NCI-H2171 (cell line): ENCODE data around the gene MRPS23.
A peak's percentile ranks its signal among the peaks of the same experiment; 100 is the strongest.

ENCODE experiments used
- DNase-seq: peaks from one replicate; lab custom pipeline; 2025; lab: John Stamatoyannopoulos, UW

MRPS23 gene

DNA sequence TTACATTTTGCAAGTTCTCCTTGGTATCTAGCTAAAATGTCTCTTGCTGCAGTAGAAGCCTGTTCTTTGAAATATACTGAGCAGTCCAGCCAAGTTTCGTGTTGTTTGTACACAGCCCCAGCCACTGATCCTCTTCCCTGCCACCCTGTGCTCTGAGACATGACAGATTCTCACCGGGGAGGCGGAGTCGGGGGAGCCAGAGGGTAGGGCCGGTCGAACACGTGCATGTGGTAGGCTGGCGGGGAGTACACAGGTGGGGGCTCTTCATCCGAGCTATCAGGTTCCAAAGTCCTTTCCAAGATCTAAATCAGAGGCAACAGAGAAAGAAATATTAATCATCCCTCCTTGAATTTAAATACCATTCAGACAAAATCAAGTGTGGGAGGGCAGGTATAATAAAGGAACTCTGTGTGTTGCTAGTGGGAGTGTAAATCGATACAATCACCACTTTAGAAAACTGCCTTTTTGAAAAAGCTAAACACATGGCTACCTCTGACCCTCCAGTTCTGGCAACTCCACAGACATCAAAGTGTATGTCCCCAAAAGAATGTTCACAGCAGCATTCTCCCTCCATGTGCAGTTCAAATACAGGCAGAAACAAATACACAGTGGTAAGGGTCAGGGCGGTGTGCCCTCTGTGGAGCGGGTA, 29.7 kb upstream of the MRPS23 start:
- peak; percentile 85 for DNase-seq

DNA sequence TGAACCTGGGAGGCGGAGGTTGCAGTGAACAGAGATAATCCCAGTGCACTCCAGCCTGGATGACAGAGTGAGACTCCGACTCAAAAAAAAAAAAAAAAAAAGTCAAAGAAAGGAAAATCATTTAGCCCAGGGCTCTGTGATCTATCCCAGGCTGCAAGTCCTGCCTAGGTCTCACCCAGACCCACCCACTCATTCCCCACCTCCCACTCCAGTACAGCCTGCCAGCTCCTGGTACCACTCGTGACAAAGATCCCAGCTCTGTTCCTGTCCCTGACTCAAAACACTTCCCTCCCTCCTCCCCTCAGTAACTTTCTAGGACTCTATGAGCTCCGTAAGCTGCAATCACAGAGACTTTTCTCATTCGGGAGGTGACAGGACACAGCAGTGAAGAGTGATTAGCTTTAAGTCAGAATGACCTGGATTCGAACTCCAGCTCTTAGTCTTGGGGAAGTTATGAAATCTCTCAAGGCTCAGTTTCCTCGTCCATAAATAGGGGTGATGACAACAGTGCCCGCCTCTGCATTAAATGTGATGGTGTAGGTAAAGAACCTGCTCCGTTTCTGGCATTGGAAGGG, 28.0 kb upstream of the MRPS23 start:
- no peak for DNase-seq

DNA sequence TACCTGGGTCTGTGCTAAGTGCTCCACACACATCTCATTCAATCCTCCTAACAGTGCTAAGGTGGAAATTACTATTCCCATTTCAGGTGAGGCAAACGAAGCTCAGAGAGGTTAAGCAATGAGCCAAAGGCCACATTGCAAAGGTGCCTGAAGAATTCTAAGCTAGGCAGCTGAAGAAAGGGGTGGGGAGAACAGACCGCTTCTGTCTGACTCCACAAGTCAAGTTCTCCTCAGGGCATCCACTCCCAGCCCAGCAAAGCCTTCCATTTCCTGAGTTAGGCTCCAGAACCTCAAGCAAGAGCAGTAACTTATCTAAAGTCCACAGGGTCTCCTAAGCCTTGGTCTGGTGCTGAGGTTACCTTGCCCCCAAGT, 27.0 kb upstream of the MRPS23 start:
- DNase-seq: no peak

DNA sequence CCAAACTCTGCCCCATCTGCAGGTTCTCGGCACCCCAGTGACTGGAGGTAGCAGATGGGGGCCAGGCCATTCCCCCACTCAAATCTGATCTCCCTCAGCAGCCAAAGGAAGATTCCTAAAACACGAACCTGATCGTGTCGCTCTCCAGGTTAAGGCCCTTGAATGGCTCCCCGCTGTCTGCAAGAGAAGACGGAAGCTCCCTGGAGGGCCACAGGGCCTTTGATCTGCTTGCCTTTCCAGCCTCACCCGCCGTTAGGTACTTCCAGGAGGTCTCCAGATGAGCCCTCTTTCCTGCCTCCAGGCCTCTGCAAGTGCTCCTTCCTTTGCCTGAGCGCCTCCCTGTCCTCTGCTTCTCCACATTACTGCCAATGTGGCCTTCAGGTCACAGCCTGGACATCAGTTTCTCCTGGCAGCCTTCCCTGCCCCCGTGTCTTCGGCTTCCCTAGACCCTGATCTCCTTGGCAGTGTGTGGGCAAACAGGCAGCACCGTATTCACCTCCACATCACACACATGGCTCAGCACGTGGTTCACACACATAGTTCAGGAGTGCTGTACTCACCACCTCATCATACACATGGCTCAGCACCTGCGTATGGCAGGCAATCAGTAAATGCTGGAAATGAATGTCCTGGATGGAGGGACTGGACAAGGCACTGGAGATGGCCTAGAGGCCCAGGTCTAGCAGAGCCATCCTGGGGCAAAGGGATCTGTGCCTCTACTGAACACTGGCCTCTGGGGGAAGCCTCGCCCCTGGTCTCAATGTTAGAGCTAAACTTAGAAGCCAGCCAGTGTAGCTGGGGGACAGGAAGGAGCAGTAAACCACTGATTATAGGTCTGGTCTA, 26.4 kb upstream of the MRPS23 start:
- no peak for DNase-seq

DNA sequence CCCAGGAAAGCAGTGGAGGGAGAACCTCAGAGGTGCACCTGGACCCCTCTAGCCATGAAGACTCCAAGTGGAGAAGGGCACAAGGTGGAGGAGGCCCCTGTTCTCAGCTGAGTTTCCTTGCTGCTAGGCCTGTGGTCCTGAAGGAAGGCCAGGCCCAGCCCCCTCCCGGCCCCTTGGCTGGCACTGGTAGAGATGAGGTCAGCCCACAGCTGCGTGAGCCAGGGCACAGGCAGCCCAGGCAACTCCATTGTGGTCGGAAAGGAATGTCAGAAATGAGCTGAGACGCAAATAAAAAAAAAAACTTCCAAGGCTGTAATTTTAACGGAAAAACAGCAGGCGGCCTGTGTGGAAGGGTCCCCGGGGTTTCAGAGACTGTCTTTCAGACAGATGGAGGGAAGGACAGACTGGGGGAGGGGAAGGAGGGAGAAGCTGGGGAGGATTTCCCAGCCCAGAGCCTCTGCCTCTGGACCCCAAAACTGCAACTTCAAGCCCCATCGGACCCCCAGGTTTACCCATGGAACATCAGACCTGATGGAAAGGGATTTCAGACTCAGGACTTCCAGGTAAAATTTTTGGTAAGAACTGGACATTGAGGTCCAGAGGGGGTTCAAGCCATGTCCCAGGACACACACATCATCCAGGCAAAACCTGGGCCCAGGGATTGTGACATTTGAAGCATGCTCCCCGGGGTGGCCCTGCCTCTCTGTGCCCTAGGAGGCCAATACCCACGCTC, 25.6 kb upstream of the MRPS23 start:
- peak; percentile 93 for DNase-seq

DNA sequence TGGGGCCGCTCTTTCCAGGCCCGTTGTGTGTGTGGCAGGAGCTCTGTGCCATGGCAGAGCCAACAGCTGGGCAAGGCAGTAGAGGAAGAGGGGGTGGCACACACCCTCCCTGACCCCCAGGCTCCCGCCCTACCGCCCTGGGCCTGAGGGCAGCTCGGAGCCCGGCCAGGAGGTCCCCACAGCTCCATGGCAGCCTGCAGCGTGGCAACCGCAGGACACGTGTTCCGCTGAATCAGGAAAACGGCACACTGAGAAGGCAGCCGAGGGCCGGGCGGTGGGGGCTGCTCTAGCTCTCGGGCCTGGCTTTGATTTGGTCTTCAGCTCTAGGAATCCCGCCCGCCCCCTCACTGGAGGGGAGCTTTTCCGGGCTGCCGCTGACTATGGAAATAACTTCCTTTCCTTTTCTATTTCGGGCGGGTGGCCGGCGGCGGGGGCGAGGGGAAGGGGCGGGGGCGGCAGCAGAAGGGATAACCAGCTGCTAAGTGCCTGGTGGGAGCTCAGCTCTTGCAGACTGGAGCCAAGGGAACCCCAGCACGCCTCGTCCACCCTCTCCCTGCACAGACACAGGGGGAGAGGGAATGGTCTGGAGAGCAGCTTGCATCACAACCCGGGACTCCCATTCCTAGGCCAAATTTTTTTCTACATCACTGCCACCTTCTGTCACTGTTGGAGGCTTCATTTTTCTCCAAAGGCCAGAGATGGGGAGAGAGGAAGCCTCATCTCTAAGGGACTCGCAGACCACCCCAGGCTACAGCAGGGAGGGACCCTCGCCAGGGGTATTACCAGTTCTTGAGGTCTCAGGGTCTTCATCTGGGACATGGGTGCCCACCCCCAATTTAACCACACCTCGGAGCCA, 24.8 kb upstream of the MRPS23 start:
- DNase-seq: peak; percentile 80

DNA sequence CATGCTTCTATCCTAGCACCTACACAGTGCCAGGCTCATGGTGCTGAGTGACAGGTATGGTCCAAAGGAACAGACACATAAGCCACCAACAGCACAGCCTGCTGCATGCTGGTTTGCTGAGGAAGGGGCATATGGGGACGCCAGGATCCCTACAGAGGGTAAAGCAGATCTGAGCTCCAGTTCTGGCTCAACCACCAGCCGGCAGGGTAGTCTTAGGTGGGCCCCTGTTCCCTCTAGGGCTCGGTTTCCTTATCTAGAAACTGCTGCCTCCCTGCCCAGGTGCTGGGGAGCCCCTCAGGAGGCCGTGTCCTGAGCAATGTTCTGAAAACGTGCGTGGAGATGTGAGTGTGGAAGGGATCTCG, 24.2 kb upstream of the MRPS23 start:
- no peak for DNase-seq

DNA sequence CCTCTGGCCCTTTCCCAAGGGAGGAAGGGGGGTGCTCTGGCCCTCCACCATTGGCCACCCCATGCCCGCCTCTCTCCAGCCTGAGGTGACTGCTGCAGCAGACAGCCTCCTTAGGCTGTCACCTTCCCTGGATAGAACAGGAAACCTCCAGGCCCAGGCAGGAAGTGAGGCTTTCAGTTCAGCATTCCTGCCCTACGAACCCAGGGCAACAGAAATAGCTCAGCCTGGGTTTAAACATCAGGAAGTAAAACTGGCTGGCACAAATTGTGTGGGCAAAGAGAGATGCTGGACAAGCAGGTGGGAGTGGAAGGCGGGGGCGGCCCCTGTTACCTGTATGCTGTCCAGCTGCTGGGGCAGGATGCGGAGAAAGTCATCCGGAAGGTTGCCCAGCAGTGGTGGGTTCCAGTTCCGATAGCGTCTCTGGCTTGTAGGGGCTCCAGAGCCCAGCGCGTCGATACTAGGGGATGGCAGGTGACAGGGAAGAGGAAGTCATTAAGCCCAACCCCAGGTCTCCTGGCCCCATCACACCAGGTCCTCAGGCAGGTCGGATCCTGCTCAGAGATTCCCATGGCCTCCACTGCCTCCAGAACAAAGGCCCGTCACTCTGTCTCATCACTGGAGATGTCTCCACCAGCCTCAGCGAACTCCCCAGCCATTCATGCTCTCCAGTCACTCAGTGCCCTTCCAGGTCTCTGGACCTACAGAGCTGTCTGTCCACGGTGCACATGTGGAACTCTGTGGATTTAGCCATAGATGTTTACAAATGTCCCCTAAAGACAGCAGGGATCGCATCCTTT, 23.6 kb upstream of the MRPS23 start:
- DNase-seq: no peak

DNA sequence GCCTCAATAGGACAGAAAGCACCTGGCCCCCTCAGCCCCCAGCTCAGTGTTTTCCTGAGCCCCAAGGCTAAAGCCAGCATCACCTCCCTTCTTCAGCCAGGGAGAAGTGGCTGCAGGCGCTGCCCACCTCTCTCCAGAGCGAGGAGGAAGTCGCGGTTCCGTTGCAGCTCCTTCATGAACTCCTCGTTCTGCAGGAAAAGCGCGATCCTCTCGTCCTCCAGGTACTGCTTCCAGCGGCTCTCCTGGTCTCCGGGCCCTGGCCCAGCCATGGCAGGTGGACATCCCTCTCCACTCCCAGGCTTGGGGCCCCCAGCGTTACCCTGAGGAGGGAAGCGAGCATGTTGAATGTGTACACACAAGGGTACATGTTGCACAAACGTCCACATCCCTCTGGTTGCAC, 22.7 kb upstream of the MRPS23 start:
- no peak for DNase-seq

DNA sequence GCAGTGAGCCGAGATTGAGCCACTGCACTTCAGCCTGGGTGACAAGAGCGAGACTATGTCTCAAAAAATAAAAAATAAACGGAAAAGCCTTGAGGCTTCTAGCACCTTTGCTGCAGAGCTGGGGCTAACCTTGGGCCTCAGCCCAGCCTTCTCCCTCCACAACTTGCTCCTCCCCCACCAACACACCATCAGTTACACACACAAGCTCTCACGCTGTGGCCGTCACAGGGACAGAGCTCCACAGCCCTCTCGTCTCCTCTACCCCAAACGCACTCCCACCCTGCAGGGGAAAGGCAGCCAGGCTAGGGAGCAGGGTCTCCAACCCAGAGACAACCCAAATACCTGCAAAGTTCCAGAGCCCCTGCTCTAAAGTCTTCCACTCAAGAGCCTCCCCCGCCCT, 22.0 kb upstream of the MRPS23 start:
- no peak for DNase-seq

DNA sequence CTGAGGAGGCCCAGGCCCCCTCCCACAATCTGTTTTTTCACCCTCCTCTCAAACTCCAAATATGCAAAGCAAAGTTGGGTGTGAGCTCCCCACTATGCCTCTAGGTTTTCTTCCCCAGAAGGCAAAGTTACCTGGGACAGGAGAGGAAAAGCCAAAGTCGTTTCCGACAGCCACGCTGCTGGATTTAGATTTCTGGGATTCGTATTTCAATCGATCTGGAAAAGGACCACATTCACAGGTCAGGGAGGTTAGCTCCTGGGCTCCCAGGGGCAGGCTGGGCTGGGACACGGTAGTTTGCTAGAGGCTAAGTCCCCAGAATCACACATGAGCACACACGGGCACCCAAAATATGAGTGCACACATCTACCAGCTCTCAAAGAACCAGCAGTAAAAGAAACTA, 21.3 kb upstream of the MRPS23 start:
- DNase-seq: no peak

DNA sequence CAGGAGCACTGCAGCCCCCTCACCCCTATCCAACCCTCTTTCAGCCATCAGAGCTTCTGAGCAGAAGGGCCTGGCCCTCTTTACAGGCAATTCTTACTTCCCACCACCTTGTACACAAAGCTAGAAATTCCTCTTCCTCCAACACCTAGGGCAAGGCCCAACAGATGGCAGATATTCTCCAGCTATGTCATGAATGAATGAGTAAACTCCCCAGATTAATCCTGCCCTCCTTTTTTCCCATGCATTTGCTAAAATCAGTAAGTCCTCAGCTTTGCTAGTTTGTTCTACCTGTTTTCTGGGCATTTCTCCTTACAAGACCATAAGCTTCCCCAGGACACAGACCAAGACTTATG, 20.4 kb upstream of the MRPS23 start:
- DNase-seq: no peak

DNA sequence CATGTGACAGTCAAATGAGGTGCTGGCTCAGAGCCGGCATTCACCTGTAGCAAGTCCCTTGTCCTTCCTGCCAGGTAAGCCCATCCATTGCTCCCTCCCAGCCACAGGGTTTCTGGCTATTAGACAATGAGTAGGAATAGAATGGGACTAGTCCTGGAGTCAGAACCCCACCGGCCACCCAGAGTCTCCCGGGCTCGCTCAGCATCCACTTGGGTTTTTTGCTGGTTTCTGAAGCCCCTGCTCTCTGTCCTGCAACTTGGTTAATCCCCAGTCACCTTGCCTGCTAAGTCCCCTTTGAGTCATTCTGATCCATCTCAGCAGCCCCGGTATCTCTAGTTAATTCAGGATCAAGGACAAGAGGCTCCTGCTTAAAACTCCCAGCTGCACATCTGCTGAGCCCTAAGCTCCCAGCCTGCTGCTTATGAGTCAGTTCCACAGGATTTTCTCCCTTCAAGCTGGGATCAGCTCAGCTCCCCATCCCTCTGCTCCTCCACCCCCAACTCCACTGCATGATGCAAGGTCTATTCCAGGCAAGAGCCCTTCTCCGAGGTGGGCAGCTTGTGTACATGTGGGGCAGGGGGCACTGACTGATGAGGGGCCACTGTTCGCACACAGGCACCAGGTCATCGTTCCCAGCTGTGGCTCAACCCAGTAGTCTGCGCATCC, 19.9 kb upstream of the MRPS23 start:
- DNase-seq: peak; percentile 28

DNA sequence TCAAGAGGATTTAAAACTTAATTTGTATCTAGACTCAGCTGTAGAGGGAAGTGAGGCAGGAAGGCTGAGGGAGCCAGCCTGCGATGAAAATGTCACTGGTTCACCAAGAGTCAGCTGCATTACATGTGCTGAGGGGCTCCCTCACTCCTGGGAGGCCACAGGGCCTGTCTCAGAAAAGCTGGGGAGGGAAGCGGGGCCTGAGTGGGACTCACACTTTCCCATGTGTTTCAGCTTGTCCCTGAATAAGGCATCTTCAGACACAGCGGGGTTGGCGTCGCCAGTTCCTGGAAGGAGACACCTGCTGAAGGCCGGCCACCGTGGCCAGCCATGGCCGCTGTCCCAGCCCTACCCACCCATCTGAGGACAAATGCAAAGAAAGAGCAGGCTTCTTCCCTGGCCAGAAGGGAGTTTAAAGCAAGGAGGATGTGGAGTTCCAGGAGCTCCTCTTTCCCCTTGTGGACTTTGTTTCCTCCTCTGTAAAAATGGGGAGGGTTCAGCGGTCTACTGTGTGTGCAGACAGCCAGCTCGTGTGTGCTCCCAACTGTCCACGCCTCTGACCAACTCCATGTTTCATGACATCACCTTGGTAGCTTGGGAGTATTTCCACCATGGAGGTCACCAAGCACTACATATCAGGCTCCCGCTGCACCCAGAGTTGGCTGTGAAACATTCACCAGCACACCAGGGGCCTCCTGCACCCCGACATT, 19.2 kb upstream of the MRPS23 start:
- DNase-seq: no peak

DNA sequence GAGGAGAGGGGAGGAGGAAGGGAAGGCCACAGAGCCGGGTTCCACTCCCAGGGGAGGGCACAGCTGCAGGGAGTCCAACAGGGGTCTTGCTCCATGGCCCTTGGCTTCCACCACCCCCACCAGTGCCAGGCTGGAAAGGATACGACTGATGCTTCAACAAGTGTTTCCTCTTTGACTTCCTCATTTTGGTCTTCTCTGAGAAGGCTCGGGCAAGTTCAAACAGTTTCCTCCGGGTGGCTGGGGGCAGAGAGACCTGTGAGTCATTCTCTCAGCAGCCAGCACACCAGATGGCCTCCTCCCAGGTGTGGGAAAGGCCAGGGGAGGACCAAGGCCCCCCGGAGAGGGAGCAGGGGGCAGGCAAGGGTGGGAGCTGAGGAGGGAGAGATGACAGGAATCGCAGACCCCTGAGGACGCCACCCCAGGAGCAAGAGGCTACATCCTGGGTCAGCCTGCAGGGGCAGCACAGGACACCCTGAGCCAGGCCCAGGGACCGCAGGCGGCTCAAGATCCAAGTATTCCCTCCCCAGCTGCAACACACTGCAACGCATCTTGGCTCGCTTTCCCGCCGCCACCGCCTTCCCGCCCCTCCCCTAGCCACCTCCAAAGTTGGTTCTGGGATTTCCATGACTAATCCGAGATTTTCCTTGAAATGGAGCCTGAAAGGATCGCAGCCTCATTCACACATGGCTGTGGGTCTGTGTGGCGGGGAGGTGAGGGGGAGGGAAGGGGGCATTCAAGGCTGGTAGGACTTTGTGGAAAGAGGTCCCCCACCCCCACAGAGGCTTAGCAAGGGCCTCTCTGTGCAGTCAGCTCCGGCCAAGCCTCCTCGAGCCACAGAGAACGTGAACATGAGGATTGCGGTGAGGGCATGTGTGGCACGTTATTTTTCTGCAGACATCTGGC, 18.4 kb upstream of the MRPS23 start:
- peak; percentile 91 for DNase-seq

DNA sequence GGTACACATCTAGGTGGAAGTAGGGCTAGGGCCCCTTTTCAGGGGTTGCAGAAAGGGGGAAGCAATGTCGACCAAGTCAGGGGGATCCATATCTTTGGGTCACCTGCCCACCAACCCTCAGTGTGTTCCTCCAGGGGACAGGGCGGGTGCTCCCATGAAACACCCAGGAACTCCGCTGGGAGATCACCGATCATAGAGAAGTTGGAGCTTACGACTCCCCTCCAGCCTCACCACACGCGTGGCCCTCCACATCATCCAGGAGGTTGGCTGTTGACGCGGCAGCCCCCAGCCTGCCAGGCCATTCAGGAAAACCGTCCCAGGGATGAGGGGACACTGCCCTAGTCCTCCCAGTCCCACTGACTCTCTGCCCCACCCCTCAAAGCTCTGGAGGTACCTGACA, 17.3 kb upstream of the MRPS23 start:
- no peak for DNase-seq

DNA sequence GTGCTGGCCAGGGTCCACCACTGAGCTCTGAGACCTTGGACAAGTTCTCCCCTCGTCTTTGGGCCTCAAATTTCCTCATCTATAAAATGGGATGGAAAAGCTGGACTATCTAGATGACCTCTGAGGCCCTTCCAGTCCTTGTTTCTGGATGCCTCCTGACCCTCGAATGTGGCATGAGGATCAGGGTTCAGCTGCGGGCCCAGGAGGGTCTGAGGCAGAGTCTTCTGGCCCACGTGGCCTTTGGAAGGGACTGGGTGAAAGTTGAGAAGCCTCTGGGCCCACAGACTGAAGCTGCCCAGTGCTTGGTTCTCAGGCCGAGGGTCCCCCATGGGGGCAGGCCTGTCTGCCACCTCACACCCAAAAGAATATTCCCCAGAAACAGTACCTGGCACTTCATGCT, 16.9 kb upstream of the MRPS23 start:
- DNase-seq: no peak

DNA sequence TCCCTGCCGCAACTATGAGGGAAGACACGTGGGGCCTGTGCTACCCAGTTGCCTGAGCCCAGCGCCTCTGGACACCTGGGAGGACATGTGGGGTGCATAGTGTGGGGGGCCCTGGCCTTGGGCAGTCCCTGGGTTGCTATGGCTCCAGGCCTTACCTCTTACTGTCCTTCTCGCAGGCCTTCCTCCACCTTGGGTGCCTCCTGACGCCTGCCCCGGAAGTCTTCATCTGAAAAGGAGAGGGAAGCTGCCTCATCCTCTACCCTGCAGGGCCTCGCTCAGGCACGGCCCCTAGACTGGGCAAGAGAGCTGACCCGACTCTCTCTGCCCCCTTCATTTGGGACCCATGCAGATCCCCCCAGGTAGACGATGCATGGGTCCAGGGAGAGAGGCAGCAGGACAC, 16.5 kb upstream of the MRPS23 start:
- no peak for DNase-seq

DNA sequence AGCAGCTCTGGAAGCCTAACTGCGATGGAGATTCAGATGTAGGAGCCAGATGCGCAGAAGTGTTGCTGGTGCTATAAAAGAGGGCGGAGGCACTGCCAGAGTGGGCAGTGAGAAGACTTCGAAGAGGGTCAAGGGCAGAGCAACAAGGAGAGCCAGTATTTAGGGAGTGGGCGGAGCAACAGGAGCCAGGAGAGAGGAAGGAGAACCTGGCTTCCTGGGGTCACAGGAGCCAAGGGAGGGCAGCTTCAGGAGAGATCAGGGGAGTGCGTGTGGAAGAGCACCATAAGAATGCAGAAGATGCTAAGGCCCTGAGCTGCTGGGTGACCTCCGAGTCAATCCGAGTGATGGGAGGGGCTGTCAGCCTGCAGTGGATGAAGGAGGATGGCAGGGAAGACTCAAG, 14.4 kb upstream of the MRPS23 start:
- DNase-seq: no peak
